ENCODE data around the gene AMPH. TPM values are rescaled to one million over a fixed set of nuclear protein-coding genes. Genes with fewer than 3 reads are reported as not detected.
A peak's percentile ranks its signal among the peaks of the same experiment; 100 is the strongest.

Gene AMPH
- not detected for total RNA-seq
- total RNA-seq (2013) = 0.06 TPM
- 0 to 0.25 (median 0.04) reads per million in 29 experiments for total RNA-seq

DNA sequence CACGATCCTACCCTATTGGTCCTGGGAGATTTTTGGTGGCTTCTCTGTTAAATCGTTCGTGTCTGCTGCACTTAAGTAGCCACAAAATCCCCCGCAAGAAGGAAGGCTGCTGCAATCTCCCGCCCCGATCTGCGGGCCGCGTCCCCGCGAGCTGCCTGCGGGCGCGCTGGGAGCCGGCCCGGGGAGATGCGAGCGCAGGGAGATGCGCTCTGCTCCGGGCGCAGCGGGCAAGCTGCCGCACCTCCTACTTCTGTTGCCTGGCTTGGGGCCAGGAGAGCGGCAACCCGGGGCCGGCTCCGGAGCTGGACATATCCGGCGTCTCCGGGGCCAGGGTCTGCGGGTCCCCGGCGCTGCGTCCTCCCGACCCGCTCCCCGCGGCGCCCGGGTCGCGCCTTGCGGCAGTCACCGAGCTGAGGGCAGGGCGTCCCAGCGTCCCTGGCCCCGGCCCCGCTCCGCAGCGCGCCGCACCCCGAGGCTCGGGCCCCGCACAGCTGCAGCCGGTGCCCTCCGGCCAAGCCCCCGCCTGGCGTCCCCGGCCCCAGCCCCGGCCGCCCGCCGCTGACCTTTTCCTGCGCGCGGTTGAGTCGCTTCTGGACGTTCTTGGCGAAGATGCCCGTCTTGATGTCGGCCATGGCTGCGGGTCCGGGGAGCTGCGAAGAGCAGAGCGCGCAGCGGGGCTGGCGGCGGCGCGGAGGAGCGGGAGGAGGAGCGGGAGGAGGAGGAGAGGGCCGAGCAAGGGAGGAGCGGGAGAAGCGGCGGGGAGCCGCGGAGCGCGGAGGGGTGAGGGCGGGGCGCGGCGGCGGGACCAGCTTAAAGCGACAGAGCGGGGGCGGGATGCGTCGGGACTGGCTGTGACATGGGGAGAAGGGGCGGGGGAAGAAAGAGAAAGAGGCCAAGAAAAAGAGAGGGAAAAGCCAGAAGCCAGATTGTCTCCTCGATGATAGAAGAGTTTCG is at the start of gene AMPH:
Gene AMPH, minus strand, starts transcription at position 654 of the 954 bp plus-strand sequence. Its CDS starts 22 bp downstream, at position 632.
- WGBS (ENCODE audit: insufficient coverage) = 2% methylated on average over 97 of the region's 105 CpGs
- H3K9me3 ChIP-seq = no peaks in the 10 kb centered on the region
- ChIA-PET POLR2A (no interaction called here), CTCF (interaction anchor here in 1 of 2 donors (0.6 kb wide), 1 partner anchor 225 kb away, joined by 4 read pairs; no protein-coding TSS in a partner anchor)
- H3K4me3 ChIP-seq (ENCODE audit: control insufficient read depth in 1 of 2, extremely low read depth in 1 of 2, low read length in 1 of 2) = peak within 1 kb of the TSS in 1 of 2 donors; percentile 59
- H3K27me3 Mint-ChIP-seq = peaks cover 54 to 57% of the 10 kb centered on the region in 2 donors
- no peak within 1 kb of the TSS for H3K27ac Mint-ChIP-seq
- H3K4me3 Mint-ChIP-seq = peak within 1 kb of the TSS; percentile 50 to 66 (median 51)
- no peaks in the 10 kb centered on the region for H3K9me3 Mint-ChIP-seq
- DNase-seq (no peak), ATAC-seq (replicated peaks in 1 of 4) (peak in 1 of 4 experiments; percentile 26)
- H3K27ac ChIP-seq (ENCODE audit: low read length) = no peak within 1 kb of the TSS
- H3K36me3 Mint-ChIP-seq = no peaks in the 10 kb centered on the region
- no peaks in the 10 kb centered on the region for H3K36me3 ChIP-seq (ENCODE audit: control insufficient read depth in 2 of 2, extremely low read depth in 1 of 2, insufficient read depth in 1 of 2, low read length in 1 of 2)
- H3K27me3 ChIP-seq (replicated peaks in 1 of 2; ENCODE audit: control insufficient read depth in 2 of 2, extremely low read depth in 1 of 2, insufficient read depth in 2 of 2, low read length in 1 of 2) = peaks cover 9 to 27% of the 10 kb centered on the region in 2 experiments
- peaks cover 0 to 2% of the 10 kb centered on the region in 2 experiments for H3K4me1 ChIP-seq (ENCODE audit: control insufficient read depth in 1 of 2, extremely low read depth in 1 of 2, insufficient read depth in 2 of 2, low read length in 2 of 2)
- H3K4me1 Mint-ChIP-seq = peaks cover 6 to 13% (median 12%) of the 10 kb centered on the region in 3 donors

GRCh38 chr7:38679419-38679818 is 48.2 kb upstream of the AMPH start:
- no peak overlapping the region for H3K4me3 ChIP-seq (ENCODE audit: control insufficient read depth in 1 of 2, extremely low read depth in 1 of 2, low read length in 1 of 2)
- DNase-seq (no peak), ATAC-seq (replicated peaks in 1 of 4) (no peak)
- H3K27ac ChIP-seq (ENCODE audit: low read length) = no peak overlapping the region
- H3K9me3 ChIP-seq = no peaks in the 10 kb centered on the region
- Mint-ChIP-seq H3K9me3 (no peaks in the 10 kb centered on the region), H3K27me3 (peaks cover 5 to 6% of the 10 kb centered on the region in 2 donors), H3K27ac (no peak overlapping the region), H3K4me3 (no peak overlapping the region), H3K4me1 (no peaks in the 10 kb centered on the region), H3K36me3 (no peaks in the 10 kb centered on the region)
- ChIA-PET POLR2A (no interaction called here), CTCF (no interaction called here)
- no peaks in the 10 kb centered on the region for H3K4me1 ChIP-seq (ENCODE audit: control insufficient read depth in 1 of 2, extremely low read depth in 1 of 2, insufficient read depth in 2 of 2, low read length in 2 of 2)
- H3K27me3 ChIP-seq (replicated peaks in 1 of 2; ENCODE audit: control insufficient read depth in 2 of 2, extremely low read depth in 1 of 2, insufficient read depth in 2 of 2, low read length in 1 of 2) = no peaks in the 10 kb centered on the region
- WGBS (ENCODE audit: insufficient coverage) = 50% methylated on average over 1 of the region's 3 CpGs
- H3K36me3 ChIP-seq (ENCODE audit: control insufficient read depth in 2 of 2, extremely low read depth in 1 of 2, insufficient read depth in 1 of 2, low read length in 1 of 2) = no peaks in the 10 kb centered on the region

DNA sequence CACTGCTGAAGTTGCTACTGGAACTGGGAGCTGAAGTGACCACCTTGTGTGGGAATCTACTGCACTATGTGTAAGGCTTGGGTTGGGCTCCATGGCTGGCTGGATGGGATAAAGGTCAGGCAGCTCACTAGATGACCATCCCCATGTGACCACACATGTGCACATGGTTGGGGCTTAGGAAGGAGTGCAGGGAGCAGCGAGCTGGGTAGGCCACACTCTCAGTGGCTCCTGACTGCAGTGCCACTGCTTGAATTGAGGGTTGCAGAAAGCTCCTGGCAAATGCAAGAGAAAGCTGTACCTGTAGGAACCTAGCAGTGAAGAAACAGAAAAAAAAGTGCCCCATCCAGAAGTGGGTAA is 47.5 kb upstream of the AMPH start:
- no peaks in the 10 kb centered on the region for H3K9me3 Mint-ChIP-seq
- H3K36me3 Mint-ChIP-seq = no peaks in the 10 kb centered on the region
- peaks cover 5 to 6% of the 10 kb centered on the region in 2 donors for H3K27me3 Mint-ChIP-seq
- ATAC-seq (replicated peaks in 1 of 4) (no peak), DNase-seq (no peak)
- no peak overlapping the region for H3K4me3 Mint-ChIP-seq
- Histone ChIP-seq H3K9me3 (no peaks in the 10 kb centered on the region), H3K4me1 (ENCODE audit: control insufficient read depth in 1 of 2, extremely low read depth in 1 of 2, insufficient read depth in 2 of 2, low read length in 2 of 2) (no peaks in the 10 kb centered on the region), H3K27ac (ENCODE audit: low read length) (no peak overlapping the region), H3K27me3 (replicated peaks in 1 of 2; ENCODE audit: control insufficient read depth in 2 of 2, extremely low read depth in 1 of 2, insufficient read depth in 2 of 2, low read length in 1 of 2) (no peaks in the 10 kb centered on the region), H3K36me3 (ENCODE audit: control insufficient read depth in 2 of 2, extremely low read depth in 1 of 2, insufficient read depth in 1 of 2, low read length in 1 of 2) (no peaks in the 10 kb centered on the region), H3K4me3 (ENCODE audit: control insufficient read depth in 1 of 2, extremely low read depth in 1 of 2, low read length in 1 of 2) (no peak overlapping the region)
- CTCF ChIA-PET = interaction anchor here in 1 of 2 donors (0.6 kb wide), 1 partner anchor 305 kb away, joined by 3 read pairs; no protein-coding TSS in a partner anchor
- no peaks in the 10 kb centered on the region for H3K4me1 Mint-ChIP-seq
- WGBS (ENCODE audit: insufficient coverage) = no CpG with 5 or more reads among the region's 1 CpG
- H3K27ac Mint-ChIP-seq = no peak overlapping the region
- POLR2A ChIA-PET = no interaction called here

GRCh38 chr7:38677981-38678697 is 47.0 kb upstream of the AMPH start:
- 78% methylated on average over 3 of the region's 5 CpGs for WGBS (ENCODE audit: insufficient coverage)
- Mint-ChIP-seq H3K4me3 (no peak overlapping the region), H3K27me3 (peaks cover 5 to 6% of the 10 kb centered on the region in 2 donors), H3K36me3 (no peaks in the 10 kb centered on the region), H3K4me1 (no peaks in the 10 kb centered on the region), H3K9me3 (no peaks in the 10 kb centered on the region), H3K27ac (no peak overlapping the region)
- H3K9me3 ChIP-seq = no peaks in the 10 kb centered on the region
- ChIA-PET CTCF (interaction anchor here in 1 of 2 donors (0.6 kb wide), 1 partner anchor 33 kb away, joined by 3 read pairs; no protein-coding TSS in a partner anchor), POLR2A (no interaction called here)
- ATAC-seq (replicated peaks in 1 of 4) = no peak
- H3K27me3 ChIP-seq (replicated peaks in 1 of 2; ENCODE audit: control insufficient read depth in 2 of 2, extremely low read depth in 1 of 2, insufficient read depth in 2 of 2, low read length in 1 of 2) = no peaks in the 10 kb centered on the region
- no peak for DNase-seq
- H3K4me3 ChIP-seq (ENCODE audit: control insufficient read depth in 1 of 2, extremely low read depth in 1 of 2, low read length in 1 of 2) = no peak overlapping the region
- no peaks in the 10 kb centered on the region for H3K4me1 ChIP-seq (ENCODE audit: control insufficient read depth in 1 of 2, extremely low read depth in 1 of 2, insufficient read depth in 2 of 2, low read length in 2 of 2)
- H3K27ac ChIP-seq (ENCODE audit: low read length) = no peak overlapping the region
- H3K36me3 ChIP-seq (ENCODE audit: control insufficient read depth in 2 of 2, extremely low read depth in 1 of 2, insufficient read depth in 1 of 2, low read length in 1 of 2) = no peaks in the 10 kb centered on the region

DNA sequence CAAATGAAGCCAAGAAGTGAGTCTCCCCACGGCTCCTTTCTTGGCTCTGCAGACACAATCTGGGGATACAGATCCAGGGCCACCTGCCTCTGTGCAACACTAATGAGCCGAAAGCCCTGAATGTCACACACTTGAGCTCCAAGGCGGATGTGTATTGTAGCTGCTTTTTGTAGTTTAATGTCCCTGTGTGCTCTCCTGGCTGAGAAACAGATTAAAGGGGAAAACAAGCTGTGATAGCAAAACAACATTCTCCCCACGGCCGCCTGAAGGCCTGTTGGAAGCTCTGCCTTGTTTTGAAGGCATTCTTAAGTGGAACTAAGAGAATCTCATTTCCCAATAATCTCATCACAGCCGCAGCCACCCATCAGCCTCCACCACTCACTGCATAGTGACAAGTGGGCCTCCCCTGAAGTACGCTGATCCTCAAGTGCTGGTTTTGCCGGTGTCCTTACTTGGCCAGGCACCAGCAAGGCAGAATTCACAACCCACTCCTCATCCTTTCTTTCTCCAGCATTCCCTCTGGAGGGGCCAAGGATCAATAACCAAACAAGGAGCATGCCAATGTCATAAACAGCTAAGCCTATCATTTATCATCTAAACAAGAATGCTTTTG is 44.4 kb upstream of the AMPH start:
- no peak for DNase-seq
- Histone ChIP-seq H3K4me3 (ENCODE audit: control insufficient read depth in 1 of 2, extremely low read depth in 1 of 2, low read length in 1 of 2) (no peak overlapping the region), H3K4me1 (ENCODE audit: control insufficient read depth in 1 of 2, extremely low read depth in 1 of 2, insufficient read depth in 2 of 2, low read length in 2 of 2) (no peaks in the 10 kb centered on the region), H3K36me3 (ENCODE audit: control insufficient read depth in 2 of 2, extremely low read depth in 1 of 2, insufficient read depth in 1 of 2, low read length in 1 of 2) (no peaks in the 10 kb centered on the region), H3K9me3 (no peaks in the 10 kb centered on the region), H3K27ac (ENCODE audit: low read length) (no peak overlapping the region), H3K27me3 (replicated peaks in 1 of 2; ENCODE audit: control insufficient read depth in 2 of 2, extremely low read depth in 1 of 2, insufficient read depth in 2 of 2, low read length in 1 of 2) (peaks cover 0 to 10% of the 10 kb centered on the region in 2 experiments)
- POLR2A ChIA-PET = no interaction called here
- Mint-ChIP-seq H3K27me3 (peaks cover 6% of the 10 kb centered on the region in 2 donors), H3K36me3 (no peaks in the 10 kb centered on the region), H3K9me3 (no peaks in the 10 kb centered on the region), H3K27ac (no peak overlapping the region), H3K4me3 (no peak overlapping the region), H3K4me1 (peaks cover 0 to 2% (median 0%) of the 10 kb centered on the region in 3 donors)
- no peak for ATAC-seq (replicated peaks in 1 of 4)
- CTCF ChIA-PET = no interaction called here
- WGBS (ENCODE audit: insufficient coverage) = 88% methylated on average over 4 of the region's 8 CpGs

DNA sequence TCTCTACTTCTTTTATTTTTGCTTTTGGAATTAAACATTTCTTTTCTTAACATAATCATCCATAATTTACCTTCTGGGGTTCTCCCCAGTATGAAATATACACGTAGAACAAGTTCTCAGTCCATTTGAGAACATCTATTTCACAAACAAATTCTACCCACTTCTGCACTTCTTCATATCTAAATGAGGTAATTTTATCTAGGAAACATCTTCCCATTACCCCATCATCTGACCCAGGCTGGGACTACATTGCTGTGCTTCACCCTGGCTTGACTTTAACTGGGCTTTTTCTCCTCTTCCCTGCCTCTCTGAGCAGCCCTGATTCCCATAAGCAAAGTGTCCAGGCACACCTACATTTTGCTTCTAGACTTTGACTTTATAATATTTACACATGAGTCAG is 43.3 kb upstream of the AMPH start:
- ATAC-seq (replicated peaks in 1 of 4) (no peak), DNase-seq (no peak)
- no peak overlapping the region for H3K27ac ChIP-seq (ENCODE audit: low read length)
- H3K4me3 ChIP-seq (ENCODE audit: control insufficient read depth in 1 of 2, extremely low read depth in 1 of 2, low read length in 1 of 2) = no peak overlapping the region
- Mint-ChIP-seq H3K27ac (no peak overlapping the region), H3K9me3 (no peaks in the 10 kb centered on the region), H3K4me1 (peaks cover 0 to 2% (median 0%) of the 10 kb centered on the region in 3 donors), H3K4me3 (no peak overlapping the region), H3K36me3 (no peaks in the 10 kb centered on the region), H3K27me3 (peaks cover 6 to 12% of the 10 kb centered on the region in 2 donors)
- H3K36me3 ChIP-seq (ENCODE audit: control insufficient read depth in 2 of 2, extremely low read depth in 1 of 2, insufficient read depth in 1 of 2, low read length in 1 of 2) = no peaks in the 10 kb centered on the region
- H3K27me3 ChIP-seq (replicated peaks in 1 of 2; ENCODE audit: control insufficient read depth in 2 of 2, extremely low read depth in 1 of 2, insufficient read depth in 2 of 2, low read length in 1 of 2) = peaks cover 0 to 10% of the 10 kb centered on the region in 2 experiments
- ChIA-PET POLR2A (no interaction called here), CTCF (interaction anchor here (0.6 kb wide), 2 partner anchors 569 to 757 kb away, joined by 3 to 4 read pairs; no protein-coding TSS in a partner anchor)
- H3K9me3 ChIP-seq = no peaks in the 10 kb centered on the region
- no CpG with 5 or more reads among the region's 1 CpG for WGBS (ENCODE audit: insufficient coverage)
- no peaks in the 10 kb centered on the region for H3K4me1 ChIP-seq (ENCODE audit: control insufficient read depth in 1 of 2, extremely low read depth in 1 of 2, insufficient read depth in 2 of 2, low read length in 2 of 2)
